Activated naive CD4-positive, alpha-beta T cell treated with anti-CD3 and anti-CD28 coated beads, Interleukin-2, amount 50 U/mL, for 72 hours (primary cell): ENCODE measurements around the gene MTARC2. TPM values are rescaled to one million over a fixed set of nuclear protein-coding genes. Genes with fewer than 3 reads are reported as not detected.
"Not testable (repeated sequence)": the region's sequence is repeated elsewhere in the genome, so short reads cannot be mapped to it uniquely, and the experiment has no call there.

Source experiments
- ATAC-seq, 2 donors: fragments of 150-1000 bp; cut with Tn5 transposase; 2 replicates each; pipeline ENCODE4 v1.10.0; 2021; ENCODE audit warnings: mild to moderate bottlenecking in 2 of 2, moderate library complexity in 2 of 2
- DNase-seq, 2 donors: peaks; one replicate each; pipeline ENCODE4 v3.0.0; 2021 to 2022; ENCODE audit warnings: low spot score in 2 of 2
- H3K27ac Mint-ChIP-seq, 2 donors: one replicate each; pipeline ENCODE4 v1.8.0; 2022; ENCODE audit warnings: mild to moderate bottlenecking in 2 of 2, mixed read lengths in 2 of 2
- H3K36me3 Mint-ChIP-seq, 2 donors: one replicate each; pipeline ENCODE4 v1.8.0; 2022; ENCODE audit warnings: mixed read lengths in 2 of 2
- H3K9me3 Mint-ChIP-seq, 2 donors: one replicate each; pipeline ENCODE4 v1.8.0; 2022; ENCODE audit warnings: mixed read lengths in 2 of 2
- total RNA-seq, 2 donors: library from RNA; stranded (reverse); gene quantifications; one replicate each; pipeline ENCODE4 v1.2.3, GENCODE V29; 2022

Gene MTARC2
- not detected for total RNA-seq

DNA sequence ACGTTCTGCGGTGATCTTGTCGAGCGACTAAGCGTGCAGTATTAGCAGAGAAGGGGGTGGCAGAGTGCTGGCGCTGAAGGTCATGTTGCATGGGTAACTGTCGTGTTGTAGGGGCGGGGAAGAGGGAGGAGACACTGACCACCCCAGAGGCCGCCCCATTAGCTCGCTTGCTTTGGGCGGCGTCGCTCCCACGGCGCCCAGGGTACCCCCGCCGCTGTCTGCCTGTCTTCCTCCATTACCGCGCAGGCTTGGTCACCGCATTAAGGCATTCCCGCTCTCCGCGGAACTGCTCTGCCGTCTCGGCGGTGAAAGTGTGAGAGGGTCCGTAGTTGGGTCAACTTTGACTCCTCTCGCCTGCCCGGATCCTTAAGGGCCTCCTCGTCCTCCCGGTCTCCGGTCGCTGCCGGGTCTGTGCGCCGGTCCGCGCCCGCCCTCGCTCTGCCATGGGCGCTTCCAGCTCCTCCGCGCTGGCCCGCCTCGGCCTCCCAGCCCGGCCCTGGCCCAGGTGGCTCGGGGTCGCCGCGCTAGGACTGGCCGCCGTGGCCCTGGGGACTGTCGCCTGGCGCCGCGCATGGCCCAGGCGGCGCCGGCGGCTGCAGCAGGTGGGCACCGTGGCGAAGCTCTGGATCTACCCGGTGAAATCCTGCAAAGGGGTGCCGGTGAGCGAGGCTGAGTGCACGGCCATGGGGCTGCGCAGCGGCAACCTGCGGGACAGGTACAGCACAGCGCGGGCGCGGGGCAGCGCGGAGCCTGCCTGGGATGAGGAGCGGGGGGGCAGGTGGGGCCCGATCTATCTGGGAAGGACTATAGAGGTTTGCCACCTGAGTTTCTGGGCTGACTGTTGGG is at the start of gene MTARC2:
Gene MTARC2 (plus strand): TSS at position 234 of the 846 bp plus-strand sequence. CDS start 210 bp downstream, at position 444.
- DNase-seq (peak in 1 of 2 donors; percentile 16), ATAC-seq (peak; percentile 41 to 74)
- Mint-ChIP-seq H3K9me3 (no peaks in the 10 kb centered on the region), H3K36me3 (peaks cover 6 to 14% of the 10 kb centered on the region in 2 donors), H3K27ac (no peak within 1 kb of the TSS)

DNA sequence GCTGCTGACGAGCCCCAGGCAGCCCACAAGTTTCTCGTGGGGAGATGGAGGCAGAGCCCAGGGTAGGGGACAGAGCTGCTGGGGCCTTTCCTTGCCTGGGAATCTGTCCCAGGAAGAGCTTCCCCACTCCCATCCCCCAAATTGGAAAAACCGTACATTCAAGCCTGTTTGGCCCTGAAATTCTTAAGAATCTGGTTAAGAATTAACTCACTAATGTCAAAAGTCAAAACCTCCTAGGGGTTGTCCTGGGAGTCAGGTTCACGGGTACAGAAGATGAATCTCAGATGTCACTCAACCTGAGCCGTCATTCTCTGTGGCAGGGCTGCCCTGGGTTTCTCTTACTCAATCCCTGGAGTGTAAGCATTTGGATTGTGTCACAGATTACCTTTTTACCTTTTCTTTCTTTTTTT is 49.5 kb upstream of the MTARC2 start:
- H3K27ac Mint-ChIP-seq, result no peak overlapping the region
- DNase-seq (no peak), ATAC-seq (no peak)
- H3K36me3 Mint-ChIP-seq, result no peaks in the 10 kb centered on the region
- no peaks in the 10 kb centered on the region for H3K9me3 Mint-ChIP-seq

DNA sequence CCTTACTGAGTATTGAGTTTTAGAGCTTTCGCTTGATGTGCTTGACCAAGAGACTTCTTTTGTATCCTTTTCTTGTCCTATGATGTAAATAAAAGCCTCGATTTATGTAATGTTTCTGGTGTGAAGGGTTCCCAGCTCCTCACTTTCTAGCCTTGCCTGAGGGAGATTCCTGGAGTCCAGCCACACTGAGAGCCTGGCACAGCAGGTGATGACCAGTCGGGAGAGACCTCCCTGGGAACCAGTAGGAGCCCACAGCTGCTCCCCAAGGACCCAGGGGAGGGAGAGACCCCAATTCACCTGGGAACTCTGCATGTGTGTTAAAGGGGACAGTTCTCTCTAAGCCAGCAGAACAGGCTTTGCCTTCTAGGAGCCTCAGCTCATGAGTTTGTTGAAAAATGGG is 49.1 kb upstream of the MTARC2 start:
- H3K36me3 Mint-ChIP-seq, result no peaks in the 10 kb centered on the region
- DNase-seq, result no peak
- no peaks in the 10 kb centered on the region for H3K9me3 Mint-ChIP-seq
- H3K27ac Mint-ChIP-seq, result no peak overlapping the region
- no peak for ATAC-seq

- H3K27ac Mint-ChIP-seq, result no peak overlapping the region
- DNase-seq, result no peak
- H3K36me3 Mint-ChIP-seq, result no peaks in the 10 kb centered on the region
- no peaks in the 10 kb centered on the region for H3K9me3 Mint-ChIP-seq
- no peak for ATAC-seq
These were observed 47.5 kb upstream of the MTARC2 start for GRCh38 chr1:220700556-220701179.

GRCh38 chr1:220701974-220702373 is 46.1 kb upstream of the MTARC2 start:
- no peaks in the 10 kb centered on the region for H3K9me3 Mint-ChIP-seq
- H3K27ac Mint-ChIP-seq, result no peak overlapping the region
- DNase-seq (no peak), ATAC-seq (peak in 1 of 2 donors; percentile 37)
- H3K36me3 Mint-ChIP-seq, result no peaks in the 10 kb centered on the region

DNA sequence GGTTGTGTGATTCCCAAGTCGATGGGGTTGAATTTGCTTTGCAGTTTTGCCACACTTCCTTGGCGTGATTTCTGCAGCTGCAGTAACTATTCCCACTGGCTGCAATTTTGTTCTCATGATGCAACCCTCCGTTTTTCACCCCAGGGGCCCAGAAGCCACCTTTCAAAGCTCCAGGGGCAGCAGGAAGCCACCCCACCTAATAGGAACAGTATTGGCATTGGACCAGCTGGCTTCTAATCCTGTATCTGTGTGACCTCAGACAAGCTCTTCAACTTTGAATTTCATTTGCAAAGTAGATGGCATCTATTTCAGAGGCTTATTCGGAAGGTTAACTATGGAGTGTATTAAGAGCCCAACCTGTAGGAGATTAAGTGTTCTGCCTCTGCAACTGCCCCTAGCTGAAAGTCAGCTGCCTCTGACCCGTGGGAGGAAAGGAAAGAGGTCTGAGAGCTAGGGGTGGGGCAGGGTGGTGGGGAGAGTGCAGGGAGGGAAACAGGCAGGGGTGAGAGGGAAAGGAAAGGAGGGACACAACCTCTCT is 45.3 kb upstream of the MTARC2 start:
- ATAC-seq, result no peak
- DNase-seq, result no peak
- no peaks in the 10 kb centered on the region for H3K9me3 Mint-ChIP-seq
- H3K27ac Mint-ChIP-seq, result no peak overlapping the region
- no peaks in the 10 kb centered on the region for H3K36me3 Mint-ChIP-seq

DNA sequence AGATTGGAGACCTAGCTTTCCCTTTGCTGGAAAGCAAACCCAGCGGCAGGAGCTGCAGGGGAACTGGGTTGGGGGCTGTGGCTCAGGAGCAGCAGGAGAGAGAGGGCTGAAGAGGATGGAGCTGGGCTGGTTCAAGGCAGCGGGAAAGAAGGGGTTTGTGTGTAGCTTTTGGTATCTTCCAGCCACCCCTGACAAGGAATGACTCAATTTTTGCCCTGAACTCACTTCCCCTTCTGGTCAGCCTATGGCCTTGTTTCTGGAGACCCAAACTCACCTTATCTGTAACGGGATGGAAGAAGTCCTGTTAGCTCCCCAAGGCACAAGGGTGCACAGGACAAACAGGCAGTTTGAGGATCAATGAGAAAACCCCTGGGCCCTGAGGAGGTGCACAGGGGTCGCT is 44.8 kb upstream of the MTARC2 start:
- H3K27ac Mint-ChIP-seq, result no peak overlapping the region
- ATAC-seq (no peak), DNase-seq (no peak)
- H3K9me3 Mint-ChIP-seq, result no peaks in the 10 kb centered on the region
- H3K36me3 Mint-ChIP-seq, result no peaks in the 10 kb centered on the region

- no peak for DNase-seq
- ATAC-seq, result no peak
- H3K36me3 Mint-ChIP-seq, result no peaks in the 10 kb centered on the region
These were observed 42.3 kb upstream of the MTARC2 start for GRCh38 chr1:220705782-220706181.

DNA sequence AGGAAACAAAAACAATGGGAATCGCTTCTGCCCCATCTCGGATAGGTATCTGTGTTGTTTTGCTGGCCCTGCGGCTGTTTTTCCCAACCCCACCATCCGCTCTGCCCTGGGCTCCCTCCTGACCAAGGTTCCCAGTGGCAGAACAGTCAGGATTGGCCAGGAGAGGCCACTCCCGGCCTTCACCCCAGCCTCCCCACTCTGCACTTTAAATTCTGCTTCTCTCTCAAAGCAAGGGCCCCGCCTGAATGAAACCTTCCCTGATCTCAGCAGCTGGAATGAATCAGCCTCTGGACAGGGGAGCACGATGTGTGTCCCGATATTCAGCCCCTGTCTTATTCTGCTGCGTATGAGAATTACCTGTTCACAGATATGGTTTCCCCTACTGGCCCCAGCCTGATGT is 41.6 kb upstream of the MTARC2 start:
- Mint-ChIP-seq H3K36me3 (no peaks in the 10 kb centered on the region), H3K27ac (peak overlapping the region in 1 of 2 donors; percentile 17), H3K9me3 (no peaks in the 10 kb centered on the region)
- ATAC-seq (no peak), DNase-seq (no peak)

More at GRCh38 chr1:220705782-220706181, 42.3 kb upstream of the MTARC2 start:
- Mint-ChIP-seq H3K27ac (no peak overlapping the region), H3K9me3 (no peaks in the 10 kb centered on the region)

DNA sequence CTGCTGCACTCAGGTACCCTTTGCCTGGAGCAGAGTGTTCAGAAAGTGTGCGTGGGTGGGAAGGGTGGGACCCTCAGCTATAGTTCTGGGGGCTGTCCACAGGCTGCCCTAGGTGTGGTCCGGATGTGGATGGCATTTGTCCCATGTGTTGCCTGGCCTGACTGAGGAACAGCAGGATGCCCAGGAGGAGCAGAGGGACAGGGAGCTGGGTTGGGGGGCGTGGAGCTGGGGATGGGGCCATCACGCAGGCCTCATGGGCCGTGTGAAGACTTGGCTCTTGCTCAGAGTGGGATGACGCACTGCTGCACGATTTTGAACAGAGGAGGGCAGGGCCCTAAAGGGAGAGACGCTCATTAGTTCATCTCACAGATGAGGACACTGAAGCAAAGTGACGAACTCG is 41.0 kb upstream of the MTARC2 start:
- Mint-ChIP-seq H3K36me3 (no peaks in the 10 kb centered on the region), H3K9me3 (no peaks in the 10 kb centered on the region), H3K27ac (no peak overlapping the region)
- no peak for DNase-seq
- no peak for ATAC-seq

DNA sequence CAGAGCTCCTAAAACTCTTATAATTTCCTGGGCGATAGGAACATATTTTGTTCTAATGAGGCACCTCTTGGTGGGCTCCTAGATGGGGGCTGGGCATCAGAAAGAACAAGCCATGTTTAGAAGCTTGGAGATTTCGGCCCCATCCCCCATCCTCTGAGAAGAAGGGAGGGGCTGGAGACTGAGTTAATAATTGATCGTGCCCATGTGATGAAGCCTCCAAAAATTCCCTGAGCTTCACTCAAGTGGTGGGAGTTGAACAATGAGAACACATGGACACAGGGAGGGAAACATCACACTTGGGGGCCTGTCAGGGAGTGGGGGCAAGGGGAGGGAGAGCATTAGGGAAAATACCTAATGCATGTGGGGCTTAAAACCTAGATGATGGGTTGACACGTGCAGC is 39.9 kb upstream of the MTARC2 start:
- H3K27ac Mint-ChIP-seq, result no peak overlapping the region
- no peaks in the 10 kb centered on the region for H3K36me3 Mint-ChIP-seq
- no peak for ATAC-seq
- no peaks in the 10 kb centered on the region for H3K9me3 Mint-ChIP-seq
- DNase-seq, result no peak

- Mint-ChIP-seq H3K36me3 (no peaks in the 10 kb centered on the region), H3K27ac (no peak overlapping the region), H3K9me3 (no peaks in the 10 kb centered on the region)
- DNase-seq (no peak), ATAC-seq (no peak)
These were observed 39.0 kb upstream of the MTARC2 start for GRCh38 chr1:220708936-220709801.

DNA sequence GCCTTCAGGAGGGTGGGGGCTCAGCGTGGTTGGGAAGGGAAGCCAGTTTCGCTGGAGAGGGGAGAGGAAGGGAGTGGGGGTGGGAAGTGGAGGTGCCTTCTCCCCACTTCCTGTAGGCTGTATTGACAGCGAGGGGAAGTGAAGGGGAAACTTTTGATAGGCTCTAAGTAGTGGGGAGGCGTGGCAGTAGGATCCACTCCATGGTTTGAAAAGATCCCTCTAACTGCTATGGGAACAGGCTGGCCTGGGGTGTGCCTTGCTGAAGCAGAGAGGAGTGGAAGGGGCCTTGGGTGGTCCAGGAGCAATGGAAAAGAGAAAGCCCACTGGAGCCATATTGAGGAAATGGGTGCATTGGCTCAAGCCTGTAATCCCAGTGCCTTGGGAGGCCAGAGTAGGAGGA is 37.8 kb upstream of the MTARC2 start:
- no peak for DNase-seq
- Mint-ChIP-seq H3K27ac (no peak overlapping the region), H3K36me3 (no peaks in the 10 kb centered on the region), H3K9me3 (no peaks in the 10 kb centered on the region)
- no peak for ATAC-seq

DNA sequence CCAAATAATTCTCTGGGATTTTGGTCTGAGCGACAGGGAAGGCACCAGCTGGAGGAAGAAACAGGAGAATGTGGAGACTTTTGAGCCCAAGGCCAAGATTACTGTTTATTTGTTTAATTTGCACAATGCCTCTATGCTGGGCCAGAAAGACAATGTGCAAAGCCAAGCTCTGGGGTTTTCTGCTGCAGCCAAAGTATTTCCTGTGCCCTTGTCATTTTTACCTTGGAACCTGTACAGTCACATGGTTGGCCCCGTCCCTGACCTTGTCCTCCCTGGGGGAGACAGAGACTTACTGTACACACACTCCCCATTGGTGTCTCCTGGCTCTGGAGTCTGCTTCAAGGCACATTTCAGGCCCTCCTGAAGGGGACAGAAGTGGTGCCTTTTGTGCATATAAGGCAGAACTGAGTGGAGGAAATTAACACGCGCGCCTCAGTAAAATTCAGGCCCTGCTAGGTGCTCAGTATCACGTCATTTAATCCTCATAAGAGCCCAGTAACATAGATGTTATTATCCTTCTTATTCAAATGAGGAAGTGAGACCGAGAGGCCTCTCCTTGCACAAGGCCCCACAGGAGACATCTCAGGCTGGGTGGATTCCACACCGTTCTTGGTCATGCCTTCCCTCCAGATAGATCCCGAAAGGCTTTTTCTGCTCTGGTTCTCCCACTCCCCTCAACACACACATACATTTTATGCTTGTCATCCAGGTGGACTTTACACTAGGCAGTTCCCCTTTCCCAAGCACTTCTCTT is 36.9 kb upstream of the MTARC2 start:
- Mint-ChIP-seq H3K36me3 (no peaks in the 10 kb centered on the region), H3K9me3 (peaks cover 0 to 3% of the 10 kb centered on the region in 2 donors), H3K27ac (no peak overlapping the region)
- DNase-seq (no peak), ATAC-seq (no peak)

DNA sequence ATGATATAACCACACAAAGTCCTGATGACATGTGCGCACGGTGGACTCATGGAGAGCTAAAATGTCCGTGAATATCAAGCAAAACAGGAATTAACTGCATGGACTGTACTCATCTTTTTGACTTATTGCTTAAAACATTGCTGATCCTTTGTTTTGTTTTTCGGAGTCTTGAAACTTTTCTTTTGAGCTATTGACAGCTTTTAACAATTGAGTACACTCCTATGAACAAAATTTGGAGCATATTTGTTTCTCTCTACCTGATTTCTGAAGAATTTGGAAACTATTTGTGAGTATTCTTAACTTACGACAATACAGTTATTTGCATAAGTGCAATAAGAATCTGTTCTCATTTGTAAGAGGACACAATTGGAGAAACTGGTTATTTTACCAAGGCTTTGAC is 32.1 kb upstream of the MTARC2 start:
- not testable (repeated sequence) for H3K27ac Mint-ChIP-seq, DNase-seq, H3K36me3 Mint-ChIP-seq, ATAC-seq, H3K9me3 Mint-ChIP-seq
